Measurements from ENCODE around the gene NDUFC1.

The NDUFC1 gene

GRCh38 chr4:139245590-139245989, 56.7 kb downstream of the NDUFC1 start:
- TF ChIP-seq ZFX (IDR thresholded peaks at IDR 0.05; ENCODE audit: borderline replicate concordance) = no peak
- TF ChIP-seq, protein P1, sequence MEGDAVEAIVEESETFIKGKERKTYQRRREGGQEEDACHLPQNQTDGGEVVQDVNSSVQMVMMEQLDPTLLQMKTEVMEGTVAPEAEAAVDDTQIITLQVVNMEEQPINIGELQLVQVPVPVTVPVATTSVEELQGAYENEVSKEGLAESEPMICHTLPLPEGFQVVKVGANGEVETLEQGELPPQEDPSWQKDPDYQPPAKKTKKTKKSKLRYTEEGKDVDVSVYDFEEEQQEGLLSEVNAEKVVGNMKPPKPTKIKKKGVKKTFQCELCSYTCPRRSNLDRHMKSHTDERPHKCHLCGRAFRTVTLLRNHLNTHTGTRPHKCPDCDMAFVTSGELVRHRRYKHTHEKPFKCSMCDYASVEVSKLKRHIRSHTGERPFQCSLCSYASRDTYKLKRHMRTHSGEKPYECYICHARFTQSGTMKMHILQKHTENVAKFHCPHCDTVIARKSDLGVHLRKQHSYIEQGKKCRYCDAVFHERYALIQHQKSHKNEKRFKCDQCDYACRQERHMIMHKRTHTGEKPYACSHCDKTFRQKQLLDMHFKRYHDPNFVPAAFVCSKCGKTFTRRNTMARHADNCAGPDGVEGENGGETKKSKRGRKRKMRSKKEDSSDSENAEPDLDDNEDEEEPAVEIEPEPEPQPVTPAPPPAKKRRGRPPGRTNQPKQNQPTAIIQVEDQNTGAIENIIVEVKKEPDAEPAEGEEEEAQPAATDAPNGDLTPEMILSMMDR (IDR thresholded peaks at IDR 0.05) = no peak
- no peak overlapping the region for H3K27ac ChIP-seq

GRCh38 chr4:139243448-139244365, 58.6 kb downstream of the NDUFC1 start:
- H3K27ac ChIP-seq = no peak overlapping the region
- no peak for TF ChIP-seq ZFX (IDR thresholded peaks at IDR 0.05; ENCODE audit: borderline replicate concordance)
- TF ChIP-seq, protein P1 (IDR thresholded peaks at IDR 0.05) = no peak

DNA sequence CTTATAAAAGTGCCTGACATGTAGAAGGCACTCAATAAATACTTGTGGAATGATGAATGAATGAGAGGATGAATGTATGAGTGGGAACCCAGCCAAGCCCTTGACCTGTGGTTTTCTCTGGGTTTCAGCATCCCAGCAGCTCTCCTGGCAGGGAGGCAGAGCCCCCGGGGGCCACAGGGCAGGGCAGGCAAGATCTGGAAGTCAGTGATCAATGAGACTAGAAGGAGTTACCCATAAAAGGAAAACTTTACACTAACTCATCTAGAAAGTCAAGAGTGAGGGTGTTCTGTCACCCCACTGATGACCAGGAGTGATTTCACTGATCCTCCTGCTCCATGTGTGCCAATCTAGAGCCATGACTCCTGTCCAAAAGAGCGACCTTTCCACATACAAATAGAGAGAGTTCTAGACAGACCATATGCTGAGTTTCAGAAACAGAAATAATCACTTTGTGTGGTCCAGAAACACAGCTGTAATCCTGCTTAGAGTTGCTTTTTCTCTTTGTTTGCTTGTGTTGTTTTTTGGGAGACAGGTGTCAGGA, 59.7 kb downstream of the NDUFC1 start:
- H3K27ac ChIP-seq = no peak overlapping the region
- no peak for TF ChIP-seq ZFX (IDR thresholded peaks at IDR 0.05; ENCODE audit: borderline replicate concordance)
- TF ChIP-seq, protein P1 (IDR thresholded peaks at IDR 0.05) = no peak

GRCh38 chr4:139241784-139242151, 60.5 kb downstream of the NDUFC1 start:
- H3K27ac ChIP-seq = no peak overlapping the region
- TF ChIP-seq, protein P1 (IDR thresholded peaks at IDR 0.05) = no peak
- TF ChIP-seq ZFX (IDR thresholded peaks at IDR 0.05; ENCODE audit: borderline replicate concordance) = no peak

DNA sequence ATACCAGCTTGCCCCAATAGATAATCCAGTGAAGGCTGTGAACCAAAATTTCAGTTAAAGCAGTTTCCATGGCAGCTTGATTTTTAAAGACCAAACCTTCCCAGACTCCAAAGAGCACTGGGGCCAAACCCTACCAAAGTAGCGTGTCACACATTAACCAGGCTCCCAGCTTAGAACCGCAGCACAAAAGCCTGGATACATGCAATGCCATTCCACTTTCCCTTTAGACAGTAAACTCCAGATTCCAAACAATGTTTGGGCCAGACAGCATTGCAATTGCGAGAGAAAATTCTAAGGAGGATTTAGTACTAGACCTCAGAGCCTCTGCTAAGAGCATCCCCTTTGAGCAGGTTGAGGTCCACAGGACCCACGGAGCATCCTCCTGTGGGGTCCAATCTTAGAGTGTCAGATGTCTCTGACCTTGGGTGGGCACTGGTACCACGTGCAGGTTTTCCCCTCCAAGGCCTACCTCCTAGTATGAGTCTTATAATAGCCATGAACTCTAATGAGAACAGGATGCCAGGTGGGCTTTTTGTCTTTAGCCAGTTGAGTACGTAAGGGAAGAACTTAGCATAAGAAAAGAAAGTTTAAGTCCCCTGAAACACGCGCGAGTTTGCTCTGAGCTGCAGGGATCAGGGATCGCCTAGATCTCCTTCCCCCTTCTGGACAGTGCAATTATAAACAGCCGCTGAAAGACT, 61.0 kb downstream of the NDUFC1 start:
- TF ChIP-seq, protein P1 (IDR thresholded peaks at IDR 0.05) = no peak
- TF ChIP-seq ZFX (IDR thresholded peaks at IDR 0.05; ENCODE audit: borderline replicate concordance) = no peak
- no peak overlapping the region for H3K27ac ChIP-seq
